GM23338 (cell line): ENCODE data around the gene SLC28A1. TPM values are rescaled to one million over a fixed set of nuclear protein-coding genes. Genes with fewer than 3 reads are reported as not detected.
A peak's percentile ranks its signal among the peaks of the same experiment; 100 is the strongest.

Experiments
- ATAC-seq: fragments of 200-7000 bp; cut with Tn5 transposase; 3 replicates; pipeline ENCODE4 v1.9.1; 2020
- DNase-seq: peaks from one replicate; pipeline ENCODE4 v3.0.0-alpha.2; 2015; ENCODE audit warnings: low spot score
- H2AFZ ChIP-seq: fragments of 200-600 bp; sonication (generic); 2 replicates; pipeline ENCODE4 v1.8.0; 2016; ENCODE audit warnings: antibody characterized with exemption, mild to moderate bottlenecking, moderate library complexity
- H3F3A ChIP-seq: fragments of 200-600 bp; sonication (generic); replicated peaks from 2 replicates; pipeline ENCODE4 v1.8.0; 2017; ENCODE audit warnings: antibody characterized with exemption, mixed run types, low read depth
- H3K27ac ChIP-seq: fragments of 200-600 bp; sonication (generic); 2 replicates; pipeline ENCODE4 v1.6.1; 2016; ENCODE audit warnings: low read depth
- H3K27me3 ChIP-seq: fragments of 200-600 bp; sonication (generic); 2 replicates; pipeline ENCODE4 v1.8.0; 2016; ENCODE audit warnings: mild to moderate bottlenecking, mixed run types, moderate library complexity; ENCODE audit not compliant: insufficient read depth
- H3K36me3 ChIP-seq: fragments of 200-600 bp; sonication (generic); 2 replicates; pipeline ENCODE4 v1.8.0; 2016; ENCODE audit warnings: mild to moderate bottlenecking; ENCODE audit not compliant: insufficient read depth
- H3K4me1 ChIP-seq: fragments of 200-600 bp; sonication (generic); 2 replicates; pipeline ENCODE4 v1.8.0; 2016; ENCODE audit warnings: mild to moderate bottlenecking, moderate library complexity; ENCODE audit not compliant: insufficient read depth
- H3K4me2 ChIP-seq: fragments of 200-600 bp; sonication (generic); 2 replicates; pipeline ENCODE4 v1.7.1; 2017; ENCODE audit warnings: mixed run types
- H3K4me3 ChIP-seq: fragments of 200-600 bp; sonication (generic); 2 replicates; pipeline ENCODE4 v1.6.1; 2016; ENCODE audit warnings: mixed run types
- H3K79me2 ChIP-seq: fragments of 200-600 bp; sonication (generic); replicated peaks from 2 replicates; pipeline ENCODE4 v1.8.0; 2017; ENCODE audit warnings: mild to moderate bottlenecking; ENCODE audit not compliant: insufficient read depth
- H3K9me2 ChIP-seq: fragments of 200-600 bp; sonication (generic); 2 replicates; pipeline ENCODE4 v1.8.0; 2017; ENCODE audit not compliant: insufficient read depth
- H4K20me1 ChIP-seq: fragments of 200-600 bp; sonication (generic); replicated peaks from 2 replicates; pipeline ENCODE4 v1.8.0; 2017; ENCODE audit warnings: mild to moderate bottlenecking; ENCODE audit not compliant: insufficient read depth
- H3K27ac Mint-ChIP-seq: 2 replicates; pipeline ENCODE4 v1.8.0; 2020; ENCODE audit warnings: inconsistent platforms, mild to moderate bottlenecking, moderate library complexity, mixed read lengths
- H3K27me3 Mint-ChIP-seq: 3 replicates; pipeline ENCODE4 v1.8.0; 2022; ENCODE audit warnings: low read depth, mild to moderate bottlenecking, moderate library complexity, mixed read lengths, inconsistent platforms; ENCODE audit not compliant: insufficient read depth, poor library complexity
- H3K36me3 Mint-ChIP-seq: 3 replicates; pipeline ENCODE4 v1.8.0; 2021; ENCODE audit warnings: low read depth, mild to moderate bottlenecking, inconsistent platforms, moderate library complexity, mixed read lengths
- H3K4me1 Mint-ChIP-seq: 3 replicates; pipeline ENCODE4 v1.8.0; 2020; ENCODE audit warnings: mild to moderate bottlenecking, inconsistent platforms, mixed read lengths
- H3K4me3 Mint-ChIP-seq: 3 replicates; pipeline ENCODE4 v1.8.0; 2021; ENCODE audit warnings: moderate library complexity, mild to moderate bottlenecking, inconsistent platforms, mixed read lengths
- H3K9me3 Mint-ChIP-seq: 3 replicates; pipeline ENCODE4 v1.8.0; 2020; ENCODE audit warnings: moderate library complexity, mild to moderate bottlenecking, inconsistent platforms, mixed read lengths
- EZH2 ChIP-seq: fragments of 200-600 bp; sonication (generic); IDR thresholded peaks from one replicate; pipeline ENCODE4 v1.8.0; 2017; ENCODE audit warnings: antibody characterized with exemption, mild to moderate bottlenecking, low read depth; ENCODE audit not compliant: unreplicated experiment
- EZH2phosphoT487 ChIP-seq: fragments of 200-600 bp; sonication (generic); IDR thresholded peaks from one replicate; pipeline ENCODE4 v1.8.1; 2018; ENCODE audit warnings: antibody characterized with exemption; ENCODE audit not compliant: unreplicated experiment
- NANOG ChIP-seq: IDR thresholded peaks from 2 replicates; pipeline ENCODE4 v1.6.1; 2016; ENCODE audit warnings: antibody characterized with exemption, borderline replicate concordance
- POLR2AphosphoS5 ChIP-seq: IDR thresholded peaks from 2 replicates; pipeline ENCODE4 v1.6.1; 2016; ENCODE audit warnings: antibody characterized with exemption, low read depth
- ZNF114 ChIP-seq: fragments of 250-450 bp; sonication (Bioruptor Pico); IDR thresholded peaks from 2 replicates; pipeline ENCODE4 v1.5.0; 2020; ENCODE audit warnings: mild to moderate bottlenecking, moderate library complexity
- ZNF331 ChIP-seq: fragments of 250-450 bp; sonication (Bioruptor Pico); IDR thresholded peaks from 2 replicates; pipeline ENCODE4 v1.5.0; 2020; ENCODE audit warnings: low read depth, mild to moderate bottlenecking, moderate library complexity
- polyA plus RNA-seq: library from polyadenylated mRNA; unstranded; fragments of >200 nt; fragmentation: Nextera tagmentation; extraction: Ambion mirVana; gene quantifications from 2 replicates; pipeline ENCODE4 v1.2.1, GENCODE V29; 2016
- total RNA-seq: library from RNA; depleted of rRNA; stranded (reverse); fragments of >200 nt; shearing (Covaris generic); gene quantifications from 2 replicates; pipeline ENCODE4 v1.2.3, GENCODE V29; 2014
- TF ChIP-seq, protein P1 (sequence below): IDR thresholded peaks from one replicate; pipeline ENCODE4 v1.6.1; 2018; ENCODE audit warnings: antibody characterized with exemption; ENCODE audit not compliant: unreplicated experiment
- TF ChIP-seq, protein P2 (sequence below): fragments of 250-450 bp; sonication (Bioruptor Pico); IDR thresholded peaks from 2 replicates; pipeline ENCODE4 v1.5.0; 2020; ENCODE audit warnings: mild to moderate bottlenecking, moderate library complexity
- TF ChIP-seq, protein P3 (sequence below), 2 experiments: fragments of 200-600 bp in 1 of 2; sonication (generic) in 1 of 2; conservative IDR thresholded peaks; 2 replicates each; pipeline versions ENCODE4 v1.5.1 to v1.6.1; 2016 to 2017; ENCODE audit warnings: antibody characterized with exemption in 2 of 2, low read depth in 2 of 2, mild to moderate bottlenecking in 2 of 2, moderate library complexity in 1 of 2

Gene SLC28A1
- total and polyA plus RNA-seq, 2 experiments from 2014 or later: not detected

DNA sequence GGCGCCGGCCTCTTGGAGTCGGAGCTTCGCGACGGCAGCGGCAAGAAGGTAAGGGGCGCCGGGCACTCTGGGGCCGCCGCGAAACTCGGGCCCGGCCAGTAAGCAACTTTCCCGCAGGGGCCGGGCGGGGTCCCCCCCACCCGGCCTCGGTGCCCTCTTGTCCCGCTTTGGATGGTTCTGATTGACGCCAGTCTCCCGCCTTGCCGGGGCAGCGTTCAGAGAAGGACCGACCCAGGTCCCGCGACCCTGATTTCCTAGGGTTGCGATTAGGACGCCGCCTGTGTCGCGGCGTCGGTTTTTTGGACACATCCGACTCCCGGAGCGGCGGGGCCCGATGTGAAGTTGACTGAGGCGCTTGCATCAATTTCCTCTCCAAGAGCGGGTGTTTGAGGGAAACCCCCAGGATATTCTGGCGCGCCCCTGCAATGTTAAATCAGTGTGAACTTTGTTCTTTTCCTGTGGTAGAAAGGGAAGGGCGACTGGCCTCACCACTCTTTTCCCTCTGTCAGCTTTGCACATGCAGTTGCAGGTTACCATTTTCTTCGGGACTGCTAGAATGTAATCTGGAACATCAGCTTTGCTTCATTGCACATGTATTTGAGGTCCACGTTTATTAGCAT lies 97.9 kb downstream of the SLC28A1 start:
- H3K27me3 Mint-ChIP-seq: peaks cover 43% of the 10 kb centered on the region
- peak; percentile 43 for TF ChIP-seq EZH2phosphoT487
- TF ChIP-seq POLR2AphosphoS5: no peak
- TF ChIP-seq EZH2: peak; percentile 79
- no peak for TF ChIP-seq NANOG
- no peak for TF ChIP-seq ZNF331 (CRISPR knock-in tag)
- TF ChIP-seq, protein P1, sequence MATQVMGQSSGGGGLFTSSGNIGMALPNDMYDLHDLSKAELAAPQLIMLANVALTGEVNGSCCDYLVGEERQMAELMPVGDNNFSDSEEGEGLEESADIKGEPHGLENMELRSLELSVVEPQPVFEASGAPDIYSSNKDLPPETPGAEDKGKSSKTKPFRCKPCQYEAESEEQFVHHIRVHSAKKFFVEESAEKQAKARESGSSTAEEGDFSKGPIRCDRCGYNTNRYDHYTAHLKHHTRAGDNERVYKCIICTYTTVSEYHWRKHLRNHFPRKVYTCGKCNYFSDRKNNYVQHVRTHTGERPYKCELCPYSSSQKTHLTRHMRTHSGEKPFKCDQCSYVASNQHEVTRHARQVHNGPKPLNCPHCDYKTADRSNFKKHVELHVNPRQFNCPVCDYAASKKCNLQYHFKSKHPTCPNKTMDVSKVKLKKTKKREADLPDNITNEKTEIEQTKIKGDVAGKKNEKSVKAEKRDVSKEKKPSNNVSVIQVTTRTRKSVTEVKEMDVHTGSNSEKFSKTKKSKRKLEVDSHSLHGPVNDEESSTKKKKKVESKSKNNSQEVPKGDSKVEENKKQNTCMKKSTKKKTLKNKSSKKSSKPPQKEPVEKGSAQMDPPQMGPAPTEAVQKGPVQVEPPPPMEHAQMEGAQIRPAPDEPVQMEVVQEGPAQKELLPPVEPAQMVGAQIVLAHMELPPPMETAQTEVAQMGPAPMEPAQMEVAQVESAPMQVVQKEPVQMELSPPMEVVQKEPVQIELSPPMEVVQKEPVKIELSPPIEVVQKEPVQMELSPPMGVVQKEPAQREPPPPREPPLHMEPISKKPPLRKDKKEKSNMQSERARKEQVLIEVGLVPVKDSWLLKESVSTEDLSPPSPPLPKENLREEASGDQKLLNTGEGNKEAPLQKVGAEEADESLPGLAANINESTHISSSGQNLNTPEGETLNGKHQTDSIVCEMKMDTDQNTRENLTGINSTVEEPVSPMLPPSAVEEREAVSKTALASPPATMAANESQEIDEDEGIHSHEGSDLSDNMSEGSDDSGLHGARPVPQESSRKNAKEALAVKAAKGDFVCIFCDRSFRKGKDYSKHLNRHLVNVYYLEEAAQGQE: no peak
- TF ChIP-seq, protein P2, sequence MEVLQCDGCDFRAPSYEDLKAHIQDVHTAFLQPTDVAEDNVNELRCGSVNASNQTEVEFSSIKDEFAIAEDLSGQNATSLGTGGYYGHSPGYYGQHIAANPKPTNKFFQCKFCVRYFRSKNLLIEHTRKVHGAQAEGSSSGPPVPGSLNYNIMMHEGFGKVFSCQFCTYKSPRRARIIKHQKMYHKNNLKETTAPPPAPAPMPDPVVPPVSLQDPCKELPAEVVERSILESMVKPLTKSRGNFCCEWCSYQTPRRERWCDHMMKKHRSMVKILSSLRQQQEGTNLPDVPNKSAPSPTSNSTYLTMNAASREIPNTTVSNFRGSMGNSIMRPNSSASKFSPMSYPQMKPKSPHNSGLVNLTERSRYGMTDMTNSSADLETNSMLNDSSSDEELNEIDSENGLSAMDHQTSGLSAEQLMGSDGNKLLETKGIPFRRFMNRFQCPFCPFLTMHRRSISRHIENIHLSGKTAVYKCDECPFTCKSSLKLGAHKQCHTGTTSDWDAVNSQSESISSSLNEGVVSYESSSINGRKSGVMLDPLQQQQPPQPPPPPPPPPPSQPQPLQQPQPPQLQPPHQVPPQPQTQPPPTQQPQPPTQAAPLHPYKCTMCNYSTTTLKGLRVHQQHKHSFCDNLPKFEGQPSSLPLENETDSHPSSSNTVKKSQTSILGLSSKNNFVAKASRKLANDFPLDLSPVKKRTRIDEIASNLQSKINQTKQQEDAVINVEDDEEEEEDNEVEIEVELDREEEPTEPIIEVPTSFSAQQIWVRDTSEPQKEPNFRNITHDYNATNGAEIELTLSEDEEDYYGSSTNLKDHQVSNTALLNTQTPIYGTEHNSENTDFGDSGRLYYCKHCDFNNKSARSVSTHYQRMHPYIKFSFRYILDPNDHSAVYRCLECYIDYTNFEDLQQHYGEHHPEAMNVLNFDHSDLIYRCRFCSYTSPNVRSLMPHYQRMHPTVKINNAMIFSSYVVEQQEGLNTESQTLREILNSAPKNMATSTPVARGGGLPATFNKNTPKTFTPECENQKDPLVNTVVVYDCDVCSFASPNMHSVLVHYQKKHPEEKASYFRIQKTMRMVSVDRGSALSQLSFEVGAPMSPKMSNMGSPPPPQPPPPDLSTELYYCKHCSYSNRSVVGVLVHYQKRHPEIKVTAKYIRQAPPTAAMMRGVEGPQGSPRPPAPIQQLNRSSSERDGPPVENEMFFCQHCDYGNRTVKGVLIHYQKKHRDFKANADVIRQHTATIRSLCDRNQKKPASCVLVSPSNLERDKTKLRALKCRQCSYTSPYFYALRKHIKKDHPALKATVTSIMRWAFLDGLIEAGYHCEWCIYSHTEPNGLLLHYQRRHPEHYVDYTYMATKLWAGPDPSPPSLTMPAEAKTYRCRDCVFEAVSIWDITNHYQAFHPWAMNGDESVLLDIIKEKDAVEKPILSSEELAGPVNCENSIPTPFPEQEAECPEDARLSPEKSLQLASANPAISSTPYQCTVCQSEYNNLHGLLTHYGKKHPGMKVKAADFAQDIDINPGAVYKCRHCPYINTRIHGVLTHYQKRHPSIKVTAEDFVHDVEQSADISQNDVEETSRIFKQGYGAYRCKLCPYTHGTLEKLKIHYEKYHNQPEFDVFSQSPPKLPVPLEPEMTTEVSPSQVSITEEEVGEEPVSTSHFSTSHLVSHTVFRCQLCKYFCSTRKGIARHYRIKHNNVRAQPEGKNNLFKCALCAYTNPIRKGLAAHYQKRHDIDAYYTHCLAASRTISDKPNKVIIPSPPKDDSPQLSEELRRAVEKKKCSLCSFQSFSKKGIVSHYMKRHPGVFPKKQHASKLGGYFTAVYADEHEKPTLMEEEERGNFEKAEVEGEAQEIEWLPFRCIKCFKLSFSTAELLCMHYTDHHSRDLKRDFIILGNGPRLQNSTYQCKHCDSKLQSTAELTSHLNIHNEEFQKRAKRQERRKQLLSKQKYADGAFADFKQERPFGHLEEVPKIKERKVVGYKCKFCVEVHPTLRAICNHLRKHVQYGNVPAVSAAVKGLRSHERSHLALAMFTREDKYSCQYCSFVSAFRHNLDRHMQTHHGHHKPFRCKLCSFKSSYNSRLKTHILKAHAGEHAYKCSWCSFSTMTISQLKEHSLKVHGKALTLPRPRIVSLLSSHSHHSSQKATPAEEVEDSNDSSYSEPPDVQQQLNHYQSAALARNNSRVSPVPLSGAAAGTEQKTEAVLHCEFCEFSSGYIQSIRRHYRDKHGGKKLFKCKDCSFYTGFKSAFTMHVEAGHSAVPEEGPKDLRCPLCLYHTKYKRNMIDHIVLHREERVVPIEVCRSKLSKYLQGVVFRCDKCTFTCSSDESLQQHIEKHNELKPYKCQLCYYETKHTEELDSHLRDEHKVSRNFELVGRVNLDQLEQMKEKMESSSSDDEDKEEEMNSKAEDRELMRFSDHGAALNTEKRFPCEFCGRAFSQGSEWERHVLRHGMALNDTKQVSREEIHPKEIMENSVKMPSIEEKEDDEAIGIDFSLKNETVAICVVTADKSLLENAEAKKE (CRISPR knock-in tag): no peak
- TF ChIP-seq, protein P3, sequence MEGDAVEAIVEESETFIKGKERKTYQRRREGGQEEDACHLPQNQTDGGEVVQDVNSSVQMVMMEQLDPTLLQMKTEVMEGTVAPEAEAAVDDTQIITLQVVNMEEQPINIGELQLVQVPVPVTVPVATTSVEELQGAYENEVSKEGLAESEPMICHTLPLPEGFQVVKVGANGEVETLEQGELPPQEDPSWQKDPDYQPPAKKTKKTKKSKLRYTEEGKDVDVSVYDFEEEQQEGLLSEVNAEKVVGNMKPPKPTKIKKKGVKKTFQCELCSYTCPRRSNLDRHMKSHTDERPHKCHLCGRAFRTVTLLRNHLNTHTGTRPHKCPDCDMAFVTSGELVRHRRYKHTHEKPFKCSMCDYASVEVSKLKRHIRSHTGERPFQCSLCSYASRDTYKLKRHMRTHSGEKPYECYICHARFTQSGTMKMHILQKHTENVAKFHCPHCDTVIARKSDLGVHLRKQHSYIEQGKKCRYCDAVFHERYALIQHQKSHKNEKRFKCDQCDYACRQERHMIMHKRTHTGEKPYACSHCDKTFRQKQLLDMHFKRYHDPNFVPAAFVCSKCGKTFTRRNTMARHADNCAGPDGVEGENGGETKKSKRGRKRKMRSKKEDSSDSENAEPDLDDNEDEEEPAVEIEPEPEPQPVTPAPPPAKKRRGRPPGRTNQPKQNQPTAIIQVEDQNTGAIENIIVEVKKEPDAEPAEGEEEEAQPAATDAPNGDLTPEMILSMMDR (conservative IDR thresholded peaks at IDR 0.05; ENCODE audit: low read depth in 2 of 2): no peak
- TF ChIP-seq ZNF114 (CRISPR knock-in tag): no peak

More for the DNA sequence above, 97.9 kb downstream of the SLC28A1 start:
- Mint-ChIP-seq H3K4me1 (peaks cover 22% of the 10 kb centered on the region), H3K27ac (no peak overlapping the region), H3K4me3 (peak overlapping the region; percentile 80), H3K36me3 (no peaks in the 10 kb centered on the region; the same call in 2 of the 3 replicates), H3K9me3 (no peaks in the 10 kb centered on the region; the same call in 2 of the 3 replicates)
- H3K4me2 ChIP-seq: peak overlapping the region; percentile 77
- H3F3A ChIP-seq: 0 out of 2 replicates have a peak, but pooled peaks cover 3% of the 10 kb centered on the region
- peaks cover 13% of the 10 kb centered on the region for H4K20me1 ChIP-seq
- H3K27ac ChIP-seq: no peak overlapping the region
- H3K9me2 ChIP-seq: no peaks in the 10 kb centered on the region
- H3K79me2 ChIP-seq: peaks cover 14% of the 10 kb centered on the region
- H3K4me3 ChIP-seq: peak overlapping the region; percentile 90
- peak overlapping the region; percentile 81; the same call in 1 of the 2 replicates for H2AFZ ChIP-seq
- H3K4me1 ChIP-seq: 0 out of 2 replicates have a peak, but pooled peaks cover 8% of the 10 kb centered on the region
- ATAC-seq (no peak), DNase-seq (peak; percentile 63)
- H3K36me3 ChIP-seq: no peaks in the 10 kb centered on the region
- peaks cover 64% of the 10 kb centered on the region for H3K27me3 ChIP-seq
